ENCODE results near the gene NECTIN4.
"Not testable (repeated sequence)": the region's sequence is repeated elsewhere in the genome, so short reads cannot be mapped to it uniquely, and the experiment has no call there.

Gene NECTIN4

GRCh38 chr1:161089251-161089924, at the start of gene NECTIN4:
Gene NECTIN4 (minus strand): TSS chr1:161089558. CDS start chr1:161089296, 262 bp downstream.
- in situ Hi-C loops (cut with HindIII; ENCODE audit: low sequenced_read_pairs) = no loop called here

- in situ Hi-C loops (cut with HindIII; ENCODE audit: low sequenced_read_pairs) = no loop called here
These were observed 49.1 kb upstream of the NECTIN4 start for GRCh38 chr1:161138431-161138830.

- in situ Hi-C loops (cut with HindIII; ENCODE audit: low sequenced_read_pairs) = no loop called here
These were observed 48.5 kb upstream of the NECTIN4 start for GRCh38 chr1:161137881-161138280.

GRCh38 chr1:161133220-161133740, 43.9 kb upstream of the NECTIN4 start:
- in situ Hi-C loops (cut with HindIII; ENCODE audit: low sequenced_read_pairs) = no loop called here

GRCh38 chr1:161132410-161133219, 43.3 kb upstream of the NECTIN4 start, which contains the start of gene DEDD:
Gene DEDD (minus strand): TSS chr1:161132667. CDS start chr1:161124462, 8,205 bp downstream.
- in situ Hi-C loops (cut with HindIII; ENCODE audit: low sequenced_read_pairs) = no loop called here

GRCh38 chr1:161131523-161132409, 42.4 kb upstream of the NECTIN4 start:
- in situ Hi-C loops (cut with HindIII; ENCODE audit: low sequenced_read_pairs) = no loop called here

GRCh38 chr1:161130266-161130665, 40.9 kb upstream of the NECTIN4 start:
- in situ Hi-C loops (cut with HindIII; ENCODE audit: low sequenced_read_pairs) = no loop called here

- in situ Hi-C loops (cut with HindIII; ENCODE audit: low sequenced_read_pairs) = loop anchor here (5.0 kb wide), 2 partner anchors 82 to 93 kb away; partner anchors contain the start of genes APOA2 and USF1
These were observed 39.4 kb upstream of the NECTIN4 start for GRCh38 chr1:161128591-161129420.

- in situ Hi-C loops (cut with HindIII; ENCODE audit: low sequenced_read_pairs) = loop anchor here (5.0 kb wide), 2 partner anchors 80 to 95 kb away; partner anchors contain the start of genes APOA2 and USF1
These were observed 38.3 kb upstream of the NECTIN4 start for GRCh38 chr1:161127649-161128048.

GRCh38 chr1:161122967-161123366, 33.6 kb upstream of the NECTIN4 start:
- in situ Hi-C loops (cut with HindIII; ENCODE audit: low sequenced_read_pairs) = no loop called here

GRCh38 chr1:161121834-161122233, 32.5 kb upstream of the NECTIN4 start:
- in situ Hi-C loops (cut with HindIII; ENCODE audit: low sequenced_read_pairs) = no loop called here

- in situ Hi-C loops (cut with HindIII; ENCODE audit: low sequenced_read_pairs) = no loop called here
These were observed 31.8 kb upstream of the NECTIN4 start for GRCh38 chr1:161121042-161121650.

- in situ Hi-C loops (cut with HindIII; ENCODE audit: low sequenced_read_pairs) = no loop called here
These were observed 29.9 kb upstream of the NECTIN4 start for GRCh38 chr1:161119092-161119903.

GRCh38 chr1:161117759-161118581, 28.6 kb upstream of the NECTIN4 start, which contains the start of the genes NIT1 and PFDN2:
Gene NIT1 (plus strand): TSS chr1:161118105. CDS start chr1:161118177, 72 bp downstream.
Gene PFDN2 (minus strand): TSS chr1:161118037. CDS start chr1:161118026, 11 bp downstream.
- in situ Hi-C loops (cut with HindIII; ENCODE audit: low sequenced_read_pairs) = no loop called here

GRCh38 chr1:161115961-161116360, 26.6 kb upstream of the NECTIN4 start:
- in situ Hi-C loops (cut with HindIII; ENCODE audit: low sequenced_read_pairs) = not testable (repeated sequence)

GRCh38 chr1:161115132-161115711, 25.9 kb upstream of the NECTIN4 start:
- in situ Hi-C loops (cut with HindIII; ENCODE audit: low sequenced_read_pairs) = no loop called here

- in situ Hi-C loops (cut with HindIII; ENCODE audit: low sequenced_read_pairs) = no loop called here
These were observed 25.2 kb upstream of the NECTIN4 start for GRCh38 chr1:161114556-161114955.

All from endothelial cell of hepatic sinusoid (primary cell).